SJCRH30 (cell line): ENCODE results near the gene CHST1. TPM values are rescaled to one million over a fixed set of nuclear protein-coding genes. Genes with fewer than 3 reads are reported as not detected.
A peak's percentile ranks its signal among the peaks of the same experiment; 100 is the strongest.

Experiments used
- DNase-seq, 2 experiments: peaks; one replicate each; pipeline ENCODE4 v3.0.0-alpha.2; 2015 to 2020
- H3K27ac ChIP-seq: fragments of 250-450 bp; sonication (Bioruptor Pico); 2 replicates; pipeline ENCODE4 v1.5.1; 2020; ENCODE audit warnings: mild to moderate bottlenecking, moderate library complexity
- H3K27me3 ChIP-seq: fragments of 250-450 bp; sonication (Bioruptor Pico); 2 replicates; pipeline ENCODE4 v1.5.1; 2020; ENCODE audit warnings: mild to moderate bottlenecking, moderate library complexity
- H3K36me3 ChIP-seq: fragments of 250-450 bp; sonication (Bioruptor Pico); 2 replicates; pipeline ENCODE4 v1.5.1; 2020; ENCODE audit warnings: mild to moderate bottlenecking, moderate library complexity
- H3K4me1 ChIP-seq: fragments of 250-450 bp; sonication (Bioruptor Pico); 2 replicates; pipeline ENCODE4 v1.5.1; 2020; ENCODE audit warnings: mild to moderate bottlenecking, moderate library complexity
- H3K4me3 ChIP-seq: fragments of 250-450 bp; sonication (Bioruptor Pico); 2 replicates; pipeline ENCODE4 v1.5.1; 2020; ENCODE audit warnings: mild to moderate bottlenecking, moderate library complexity
- H3K9me3 ChIP-seq: fragments of 250-450 bp; sonication (Bioruptor Pico); replicated peaks from 2 replicates; pipeline ENCODE4 v1.5.1; 2020; ENCODE audit warnings: mild to moderate bottlenecking, moderate library complexity
- total RNA-seq: library from RNA; depleted of rRNA; stranded (reverse); fragments of >200 nt; shearing (Covaris generic); gene quantifications from 2 replicates; pipeline ENCODE4 v1.2.3, GENCODE V29; 2014

Gene CHST1
- total RNA-seq, 1 experiment from 2014 or later = not detected

GRCh38 chr11:45617871-45618601 is 47.4 kb downstream of the CHST1 start:
- H3K27me3 ChIP-seq = no peaks in the 10 kb centered on the region
- no peak for DNase-seq

GRCh38 chr11:45616802-45617549 is 48.4 kb downstream of the CHST1 start:
- H3K27me3 ChIP-seq = no peaks in the 10 kb centered on the region
- no peak overlapping the region for H3K4me3 ChIP-seq
- no peak for DNase-seq
- H3K9me3 ChIP-seq = no peaks in the 10 kb centered on the region
- no peak overlapping the region for H3K27ac ChIP-seq
- no peaks in the 10 kb centered on the region for H3K36me3 ChIP-seq
- H3K4me1 ChIP-seq = no peaks in the 10 kb centered on the region

More at GRCh38 chr11:45617871-45618601, 47.4 kb downstream of the CHST1 start:
- Histone ChIP-seq H3K36me3 (no peaks in the 10 kb centered on the region), H3K4me1 (no peaks in the 10 kb centered on the region), H3K4me3 (no peak overlapping the region), H3K9me3 (no peaks in the 10 kb centered on the region), H3K27ac (no peak overlapping the region)

GRCh38 chr11:45615182-45615792 is 50.1 kb downstream of the CHST1 start:
- Histone ChIP-seq H3K36me3 (no peaks in the 10 kb centered on the region), H3K9me3 (no peaks in the 10 kb centered on the region), H3K27me3 (no peaks in the 10 kb centered on the region), H3K4me1 (no peaks in the 10 kb centered on the region), H3K4me3 (no peak overlapping the region), H3K27ac (no peak overlapping the region)
- DNase-seq = no peak

GRCh38 chr11:45614196-45614828 is 51.1 kb downstream of the CHST1 start:
- H3K4me3 ChIP-seq = no peak overlapping the region
- H3K27me3 ChIP-seq = no peaks in the 10 kb centered on the region
- no peaks in the 10 kb centered on the region for H3K4me1 ChIP-seq
- no peaks in the 10 kb centered on the region for H3K36me3 ChIP-seq
- DNase-seq = no peak
- H3K27ac ChIP-seq = no peak overlapping the region
- H3K9me3 ChIP-seq = no peaks in the 10 kb centered on the region

DNA sequence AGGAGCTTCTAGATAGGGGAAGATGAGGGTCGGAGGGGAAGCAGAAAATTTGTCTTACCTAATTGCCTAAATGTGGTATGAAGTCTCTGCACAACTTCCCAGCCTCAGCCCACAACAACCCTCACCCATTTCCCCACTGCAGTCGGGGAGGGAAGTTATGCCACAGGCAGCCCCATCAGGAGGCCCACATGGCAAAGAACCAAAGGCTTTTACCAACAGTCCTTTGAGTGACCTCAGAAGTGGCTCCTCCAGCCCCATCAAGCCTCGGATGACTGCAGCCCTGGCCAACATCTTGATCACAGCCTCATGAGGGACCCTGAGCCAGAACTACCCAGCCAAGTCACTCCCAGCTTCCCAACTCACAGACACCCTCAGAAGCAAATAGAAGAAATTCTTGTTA is 54.8 kb downstream of the CHST1 start:
- no peak overlapping the region for H3K27ac ChIP-seq
- DNase-seq = no peak
- H3K9me3 ChIP-seq = no peaks in the 10 kb centered on the region
- H3K36me3 ChIP-seq = no peaks in the 10 kb centered on the region
- no peaks in the 10 kb centered on the region for H3K27me3 ChIP-seq
- H3K4me3 ChIP-seq = no peak overlapping the region
- H3K4me1 ChIP-seq = peaks cover 3% of the 10 kb centered on the region; the same call in 1 of the 2 replicates

DNA sequence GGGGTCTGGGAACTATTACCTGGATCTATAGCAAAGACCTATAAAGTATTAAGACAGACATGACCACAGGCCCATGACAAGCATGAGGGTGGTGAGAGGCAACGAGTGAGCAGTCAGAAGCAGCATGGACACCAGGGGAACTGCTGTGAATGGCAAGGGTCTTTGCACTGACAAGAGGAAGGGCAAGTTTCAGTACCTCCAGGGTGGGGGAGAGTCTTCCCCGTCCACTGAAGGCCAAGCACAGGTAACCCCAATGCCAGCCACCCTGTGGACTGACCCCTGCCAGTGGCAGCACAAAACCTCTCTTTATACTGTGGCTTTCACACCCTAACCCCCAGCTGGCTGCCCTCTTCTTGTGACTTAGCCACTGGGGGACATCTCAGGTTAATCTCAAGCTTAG is 55.5 kb downstream of the CHST1 start:
- no peaks in the 10 kb centered on the region for H3K27me3 ChIP-seq
- H3K9me3 ChIP-seq = no peaks in the 10 kb centered on the region
- no peak overlapping the region for H3K4me3 ChIP-seq
- no peak overlapping the region for H3K27ac ChIP-seq
- H3K36me3 ChIP-seq = no peaks in the 10 kb centered on the region
- DNase-seq = no peak
- H3K4me1 ChIP-seq = peaks cover 3% of the 10 kb centered on the region; the same call in 1 of the 2 replicates

- H3K27ac ChIP-seq = no peak overlapping the region
- H3K4me1 ChIP-seq = peaks cover 3% of the 10 kb centered on the region; the same call in 1 of the 2 replicates
- no peaks in the 10 kb centered on the region for H3K27me3 ChIP-seq
- no peaks in the 10 kb centered on the region for H3K9me3 ChIP-seq
- DNase-seq = no peak
- H3K4me3 ChIP-seq = no peak overlapping the region
- no peaks in the 10 kb centered on the region for H3K36me3 ChIP-seq
Observed at GRCh38 chr11:45609337-45609736, 56.1 kb downstream of the CHST1 start.

DNA sequence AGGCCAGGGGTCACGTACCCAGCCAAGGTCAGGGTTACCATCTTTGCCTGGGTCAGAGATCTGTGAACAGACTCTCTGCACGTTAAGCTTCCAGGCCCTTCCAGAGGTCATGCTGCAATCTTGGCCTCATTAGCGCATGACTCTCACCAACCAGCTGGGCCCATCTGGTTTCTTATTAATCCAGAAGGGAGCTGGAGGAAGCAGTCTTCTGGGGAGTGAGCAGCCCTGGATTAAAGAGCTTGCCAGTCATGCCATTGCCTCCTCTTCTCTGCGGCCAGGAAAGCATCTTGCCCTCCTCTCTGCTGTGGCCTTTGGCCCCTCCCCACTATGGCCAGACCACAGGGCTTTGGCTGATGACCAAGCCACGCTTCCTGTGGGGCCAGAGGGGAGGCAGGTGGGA is 57.4 kb downstream of the CHST1 start:
- Histone ChIP-seq H3K4me3 (no peak overlapping the region), H3K9me3 (no peaks in the 10 kb centered on the region), H3K4me1 (peaks cover 3% of the 10 kb centered on the region; the same call in 1 of the 2 replicates), H3K27me3 (no peaks in the 10 kb centered on the region; the same call in 1 of the 2 replicates), H3K36me3 (no peaks in the 10 kb centered on the region), H3K27ac (no peak overlapping the region)
- DNase-seq = peak; percentile 35 to 38

DNA sequence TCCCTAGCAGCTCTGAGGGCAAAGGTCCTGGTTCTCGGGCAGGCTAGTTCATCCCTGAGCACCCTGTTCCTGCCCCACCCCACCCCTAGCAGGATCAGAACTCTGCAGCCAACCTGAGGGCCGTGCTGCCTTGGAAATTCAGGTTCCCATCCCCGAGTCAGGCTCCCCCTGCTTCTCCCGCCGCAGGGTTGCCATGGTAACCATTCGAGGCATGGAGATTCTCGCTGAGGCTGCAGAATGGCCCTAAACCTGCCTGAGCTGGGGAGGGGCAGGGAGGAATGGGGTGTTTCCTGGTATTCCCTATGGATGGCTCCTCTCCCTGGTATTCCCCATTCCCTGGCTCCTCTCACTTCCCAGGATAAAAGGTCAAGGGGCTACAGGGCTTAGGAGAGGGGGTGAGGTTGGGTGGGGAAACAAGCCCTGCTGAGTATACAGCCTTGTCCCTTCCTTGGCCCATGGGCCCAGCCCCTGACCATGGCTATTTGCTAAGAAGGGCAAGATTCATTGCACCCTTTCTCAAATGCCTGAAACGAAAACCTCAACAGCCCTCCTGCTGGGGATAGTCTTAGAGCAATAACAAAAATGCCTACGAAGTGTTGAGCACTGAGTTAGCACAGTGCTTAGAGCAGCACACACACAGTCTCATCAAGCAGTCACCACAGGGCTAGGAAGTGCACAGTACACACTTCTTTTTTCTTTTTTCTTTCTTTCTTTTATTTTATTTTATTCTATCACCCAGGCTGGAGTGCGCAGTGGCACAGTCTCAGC is 58.7 kb downstream of the CHST1 start:
- H3K27ac ChIP-seq = no peak overlapping the region
- no peak for DNase-seq
- no peaks in the 10 kb centered on the region; the same call in 1 of the 2 replicates for H3K27me3 ChIP-seq
- H3K9me3 ChIP-seq = no peaks in the 10 kb centered on the region
- no peaks in the 10 kb centered on the region for H3K36me3 ChIP-seq
- H3K4me1 ChIP-seq = peaks cover 3% of the 10 kb centered on the region; the same call in 1 of the 2 replicates
- no peak overlapping the region for H3K4me3 ChIP-seq

DNA sequence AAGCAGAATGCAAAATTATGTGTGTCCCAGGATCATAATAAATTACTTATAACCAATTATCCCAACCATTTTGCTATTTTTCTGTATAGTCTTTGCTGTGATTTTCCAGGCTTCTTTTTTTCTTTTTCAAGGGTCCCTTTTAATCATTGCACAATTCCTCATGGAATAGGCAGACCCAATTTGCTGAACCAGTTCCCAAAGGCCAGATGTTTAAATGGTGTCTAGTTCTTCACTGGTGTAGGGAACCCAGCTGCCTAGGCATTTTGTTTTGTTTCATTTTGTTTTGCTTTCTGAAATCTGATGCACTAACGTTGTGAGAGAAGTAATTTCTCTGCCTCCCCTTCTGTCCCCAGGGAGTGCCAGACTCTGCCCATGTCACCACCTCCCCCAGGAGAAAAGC is 60.4 kb downstream of the CHST1 start:
- DNase-seq = no peak
- H3K9me3 ChIP-seq = no peaks in the 10 kb centered on the region
- H3K4me3 ChIP-seq = no peak overlapping the region
- no peak overlapping the region for H3K27ac ChIP-seq
- H3K36me3 ChIP-seq = no peaks in the 10 kb centered on the region
- H3K4me1 ChIP-seq = peaks cover 3% of the 10 kb centered on the region; the same call in 1 of the 2 replicates
- no peaks in the 10 kb centered on the region; the same call in 1 of the 2 replicates for H3K27me3 ChIP-seq

DNA sequence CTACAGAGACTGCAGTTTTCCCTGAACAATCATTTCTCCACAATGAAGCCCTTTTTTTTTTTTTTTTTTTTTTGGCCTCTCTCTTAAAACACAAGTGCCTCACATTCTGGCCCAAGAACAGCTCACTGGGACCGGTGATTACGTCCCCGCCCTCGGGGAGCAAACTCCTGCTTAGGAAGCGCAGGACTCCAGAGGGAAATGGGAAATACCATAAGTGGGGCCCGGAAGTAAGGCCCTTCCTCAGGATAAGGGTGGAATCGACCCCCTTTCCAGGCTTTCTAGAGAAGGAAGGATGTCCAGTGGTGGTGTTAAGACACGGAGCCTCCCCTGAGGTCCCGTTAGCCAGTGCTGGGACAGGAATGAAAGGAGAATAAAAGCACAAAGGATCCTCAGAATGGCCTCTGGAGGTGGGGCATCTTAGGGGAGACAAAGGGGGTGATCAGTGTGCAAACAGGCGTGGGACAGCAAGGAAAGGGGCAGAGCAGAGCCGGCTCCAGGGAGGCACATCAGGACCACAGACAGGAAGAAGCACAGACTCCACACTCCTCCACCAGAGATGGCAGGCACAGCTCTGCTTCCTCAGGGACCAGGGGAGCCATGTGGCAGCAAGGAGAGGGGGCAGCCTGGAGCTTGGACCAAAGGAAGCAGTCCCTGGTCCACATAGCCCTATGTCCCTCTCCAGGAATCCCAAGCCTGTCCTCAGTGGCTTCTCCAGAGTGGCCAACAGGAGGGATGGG is 61.3 kb downstream of the CHST1 start:
- no peak overlapping the region for H3K27ac ChIP-seq
- no peaks in the 10 kb centered on the region for H3K9me3 ChIP-seq
- H3K36me3 ChIP-seq = no peaks in the 10 kb centered on the region
- H3K27me3 ChIP-seq = no peaks in the 10 kb centered on the region; the same call in none of the 2 replicates
- DNase-seq = no peak
- no peak overlapping the region for H3K4me3 ChIP-seq
- peaks cover 3% of the 10 kb centered on the region; the same call in 1 of the 2 replicates for H3K4me1 ChIP-seq

- H3K27ac ChIP-seq = no peak overlapping the region
- peaks cover 9% of the 10 kb centered on the region for H3K27me3 ChIP-seq
- H3K36me3 ChIP-seq = no peaks in the 10 kb centered on the region
- H3K4me3 ChIP-seq = no peak overlapping the region
- H3K9me3 ChIP-seq = no peaks in the 10 kb centered on the region
- no peaks in the 10 kb centered on the region for H3K4me1 ChIP-seq
- DNase-seq = no peak
Observed at GRCh38 chr11:45599161-45599943, 66.1 kb downstream of the CHST1 start.
